AG10803 (cell line): ENCODE measurements around the gene ACTR8.
"Not testable (repeated sequence)": the region's sequence is repeated elsewhere in the genome, so short reads cannot be mapped to it uniquely, and the experiment has no call there.

Source experiments
- DNase-seq: peaks from one replicate; pipeline ENCODE4 v3.0.0; 2010; ENCODE audit warnings: low read depth
- H3K4me3 ChIP-seq: 2 replicates; pipeline ENCODE4 v1.5.1; 2011; ENCODE audit warnings: mild to moderate bottlenecking, low read length, control low read depth
- TF ChIP-seq, protein P1 (sequence below): conservative IDR thresholded peaks from 2 replicates; pipeline ENCODE4 v1.5.1; 2011; ENCODE audit warnings: mild to moderate bottlenecking, low read length, control low read depth, inconsistent platforms

The ACTR8 gene, protein sequence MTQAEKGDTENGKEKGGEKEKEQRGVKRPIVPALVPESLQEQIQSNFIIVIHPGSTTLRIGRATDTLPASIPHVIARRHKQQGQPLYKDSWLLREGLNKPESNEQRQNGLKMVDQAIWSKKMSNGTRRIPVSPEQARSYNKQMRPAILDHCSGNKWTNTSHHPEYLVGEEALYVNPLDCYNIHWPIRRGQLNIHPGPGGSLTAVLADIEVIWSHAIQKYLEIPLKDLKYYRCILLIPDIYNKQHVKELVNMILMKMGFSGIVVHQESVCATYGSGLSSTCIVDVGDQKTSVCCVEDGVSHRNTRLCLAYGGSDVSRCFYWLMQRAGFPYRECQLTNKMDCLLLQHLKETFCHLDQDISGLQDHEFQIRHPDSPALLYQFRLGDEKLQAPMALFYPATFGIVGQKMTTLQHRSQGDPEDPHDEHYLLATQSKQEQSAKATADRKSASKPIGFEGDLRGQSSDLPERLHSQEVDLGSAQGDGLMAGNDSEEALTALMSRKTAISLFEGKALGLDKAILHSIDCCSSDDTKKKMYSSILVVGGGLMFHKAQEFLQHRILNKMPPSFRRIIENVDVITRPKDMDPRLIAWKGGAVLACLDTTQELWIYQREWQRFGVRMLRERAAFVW

DNA sequence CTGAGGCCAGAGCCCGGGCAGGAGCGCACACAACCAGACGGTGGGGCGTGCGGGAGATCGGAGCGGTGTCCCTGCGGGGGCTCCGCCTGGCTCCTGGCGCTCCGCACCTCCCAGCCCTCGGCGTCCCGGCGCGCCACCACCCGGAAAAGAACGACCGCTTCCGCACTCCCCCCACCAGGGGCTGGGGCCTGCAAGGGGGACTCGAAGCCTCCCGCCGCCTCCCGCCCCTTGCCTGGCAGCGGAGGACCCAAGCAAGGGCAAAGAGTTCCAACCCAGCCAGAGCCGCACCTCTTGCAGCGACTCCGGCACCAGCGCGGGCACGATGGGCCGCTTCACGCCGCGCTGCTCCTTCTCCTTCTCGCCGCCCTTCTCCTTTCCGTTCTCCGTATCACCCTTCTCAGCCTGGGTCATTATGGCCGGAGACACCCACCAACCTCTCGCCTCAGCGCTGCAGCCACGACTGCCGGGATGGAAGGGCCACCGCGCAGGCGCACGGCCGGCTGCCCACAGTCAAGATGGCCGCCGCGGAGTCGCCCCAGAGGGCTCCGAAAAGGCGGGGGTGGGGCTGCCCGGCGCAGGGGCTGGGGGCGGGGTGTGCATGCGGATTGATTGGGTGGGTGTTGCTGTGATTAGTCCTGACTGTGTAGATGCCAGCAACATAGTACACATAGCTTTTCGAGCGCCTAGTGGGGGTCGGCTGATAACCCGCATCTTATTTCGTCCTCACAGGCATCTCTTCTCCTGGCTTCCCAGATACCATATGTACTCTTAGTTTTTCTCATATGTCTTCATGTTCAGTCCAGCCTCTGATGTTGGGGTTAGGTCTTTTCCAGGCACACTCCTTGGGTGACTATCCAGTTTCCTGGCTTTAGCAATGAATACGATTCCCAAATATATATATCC lies at the start of gene ACTR8:
ACTR8 (minus strand) TSS at position 462 of the 903 bp plus-strand sequence; CDS start at position 411, 51 bp downstream.
- H3K4me3 ChIP-seq, result peak within 1 kb of the TSS; percentile 93
- DNase-seq, result peak; percentile 77
- TF ChIP-seq, protein P1, sequence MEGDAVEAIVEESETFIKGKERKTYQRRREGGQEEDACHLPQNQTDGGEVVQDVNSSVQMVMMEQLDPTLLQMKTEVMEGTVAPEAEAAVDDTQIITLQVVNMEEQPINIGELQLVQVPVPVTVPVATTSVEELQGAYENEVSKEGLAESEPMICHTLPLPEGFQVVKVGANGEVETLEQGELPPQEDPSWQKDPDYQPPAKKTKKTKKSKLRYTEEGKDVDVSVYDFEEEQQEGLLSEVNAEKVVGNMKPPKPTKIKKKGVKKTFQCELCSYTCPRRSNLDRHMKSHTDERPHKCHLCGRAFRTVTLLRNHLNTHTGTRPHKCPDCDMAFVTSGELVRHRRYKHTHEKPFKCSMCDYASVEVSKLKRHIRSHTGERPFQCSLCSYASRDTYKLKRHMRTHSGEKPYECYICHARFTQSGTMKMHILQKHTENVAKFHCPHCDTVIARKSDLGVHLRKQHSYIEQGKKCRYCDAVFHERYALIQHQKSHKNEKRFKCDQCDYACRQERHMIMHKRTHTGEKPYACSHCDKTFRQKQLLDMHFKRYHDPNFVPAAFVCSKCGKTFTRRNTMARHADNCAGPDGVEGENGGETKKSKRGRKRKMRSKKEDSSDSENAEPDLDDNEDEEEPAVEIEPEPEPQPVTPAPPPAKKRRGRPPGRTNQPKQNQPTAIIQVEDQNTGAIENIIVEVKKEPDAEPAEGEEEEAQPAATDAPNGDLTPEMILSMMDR, result peak; percentile 20; the same call in 1 of the 2 replicates

DNA sequence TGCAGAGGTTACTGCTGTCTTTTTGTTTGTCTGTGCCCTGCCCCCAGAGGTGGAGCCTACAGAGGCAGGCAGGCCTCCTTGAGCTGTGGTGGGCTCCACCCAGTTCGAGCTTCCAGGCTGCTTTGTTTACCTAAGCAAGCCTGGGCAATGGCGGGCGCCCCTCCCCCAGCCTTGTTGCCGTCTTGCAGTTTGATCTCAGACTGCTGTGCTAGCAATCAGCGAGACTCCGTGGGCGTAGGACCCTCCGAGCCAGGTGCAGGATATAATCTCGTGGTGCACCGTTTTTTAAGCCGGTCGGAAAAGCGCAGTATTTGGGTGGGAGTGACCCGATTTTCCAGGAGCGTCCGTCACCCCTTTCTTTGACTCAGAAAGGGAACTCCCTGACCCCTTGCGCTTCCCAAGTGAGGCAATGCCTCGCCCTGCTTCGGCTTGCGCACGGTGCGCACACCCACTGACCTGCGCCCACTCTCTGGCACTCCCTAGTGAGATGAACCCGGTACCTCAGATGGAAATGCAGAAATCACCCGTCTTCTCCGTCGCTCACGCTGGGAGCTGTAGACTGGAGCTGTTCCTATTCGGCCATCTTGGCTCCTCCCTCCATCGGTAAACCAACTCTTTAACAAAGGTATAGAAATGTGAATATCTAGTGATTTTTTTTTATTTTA lies 45.4 kb upstream of the ACTR8 start:
- not testable (repeated sequence) for DNase-seq, H3K4me3 ChIP-seq

DNA sequence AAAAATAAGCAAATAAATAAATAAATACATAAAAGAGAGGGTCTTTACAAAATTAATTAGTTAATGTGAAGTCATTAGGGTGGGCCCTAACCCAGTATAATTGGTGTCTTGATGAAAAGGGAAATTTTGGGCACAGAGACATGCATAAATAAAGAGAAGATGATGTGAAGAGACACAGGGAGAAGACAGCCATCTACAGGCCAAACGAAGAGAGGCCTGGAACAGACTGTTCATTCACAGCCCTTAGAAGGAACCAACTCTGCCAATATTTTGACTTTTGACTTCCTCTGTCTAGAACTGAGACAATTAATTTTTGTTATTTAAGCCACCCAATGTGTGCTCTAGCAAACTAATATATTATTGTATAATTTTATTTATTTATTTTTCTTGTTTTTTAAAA lies 39.3 kb upstream of the ACTR8 start:
- H3K4me3 ChIP-seq, result no peak overlapping the region
- DNase-seq, result peak; percentile 40
- TF ChIP-seq, protein P1, result peak; percentile 68

DNA sequence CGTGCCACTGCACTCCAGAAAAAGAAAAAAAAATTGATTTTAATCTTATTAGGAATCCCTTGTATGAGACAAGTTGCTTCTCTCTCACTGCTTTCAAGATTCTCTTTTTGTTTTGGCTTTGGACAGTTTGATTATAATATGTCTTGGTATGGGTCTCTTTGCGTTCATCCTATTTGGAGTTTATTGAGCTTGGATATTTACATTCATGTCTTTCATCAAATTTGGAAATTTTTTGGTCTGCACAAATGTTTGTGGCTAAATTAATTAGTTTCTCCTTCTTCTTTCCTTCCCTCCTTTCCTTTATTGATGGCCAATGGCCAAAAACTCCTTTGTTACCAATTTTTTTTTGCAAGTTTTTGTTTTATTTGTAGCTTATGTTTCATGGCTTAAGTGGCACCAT lies 37.8 kb upstream of the ACTR8 start:
- TF ChIP-seq, protein P1, result no peak
- DNase-seq, result no peak
- no peak overlapping the region for H3K4me3 ChIP-seq

DNA sequence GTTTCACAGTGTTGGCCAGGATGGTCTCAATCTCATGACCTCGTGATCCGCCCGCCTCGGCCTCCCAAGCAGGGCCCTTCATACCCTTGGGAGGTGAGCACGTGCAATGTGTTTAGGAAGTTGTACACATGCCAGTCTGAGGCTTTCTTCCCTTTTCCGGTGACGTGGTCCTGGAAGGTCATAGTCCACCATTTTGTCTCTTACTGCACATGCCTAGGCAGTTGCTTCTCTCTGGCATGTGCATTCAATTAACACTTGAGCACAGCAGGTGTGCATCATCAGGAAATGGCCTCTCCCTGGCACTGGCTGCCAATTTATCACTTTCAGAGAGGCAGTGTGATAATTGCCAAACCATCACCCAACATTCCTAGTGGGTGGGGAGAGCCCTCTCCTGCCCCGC lies 31.4 kb upstream of the ACTR8 start:
- TF ChIP-seq, protein P1, result no peak
- no peak overlapping the region for H3K4me3 ChIP-seq
- no peak for DNase-seq

DNA sequence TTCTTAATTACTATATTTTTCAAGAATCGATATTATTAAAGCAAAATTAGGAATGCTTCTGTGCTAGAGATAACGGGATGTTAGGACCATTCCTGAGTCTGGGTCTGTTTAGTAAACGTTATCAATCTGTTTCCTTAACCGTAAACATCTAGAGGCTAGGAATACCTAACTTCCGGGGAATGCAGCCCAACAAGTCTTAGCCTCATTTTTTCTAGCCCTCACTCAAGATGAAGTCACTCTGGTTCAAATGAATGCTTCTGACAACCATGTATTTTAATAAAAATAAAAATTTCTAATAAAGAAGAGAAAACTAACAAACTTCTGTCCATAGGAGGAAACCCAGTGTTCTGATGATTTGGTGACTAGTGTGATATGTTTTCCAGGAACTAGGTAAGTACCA lies 20.8 kb upstream of the ACTR8 start:
- TF ChIP-seq, protein P1, result no peak
- no peak overlapping the region for H3K4me3 ChIP-seq
- no peak for DNase-seq

DNA sequence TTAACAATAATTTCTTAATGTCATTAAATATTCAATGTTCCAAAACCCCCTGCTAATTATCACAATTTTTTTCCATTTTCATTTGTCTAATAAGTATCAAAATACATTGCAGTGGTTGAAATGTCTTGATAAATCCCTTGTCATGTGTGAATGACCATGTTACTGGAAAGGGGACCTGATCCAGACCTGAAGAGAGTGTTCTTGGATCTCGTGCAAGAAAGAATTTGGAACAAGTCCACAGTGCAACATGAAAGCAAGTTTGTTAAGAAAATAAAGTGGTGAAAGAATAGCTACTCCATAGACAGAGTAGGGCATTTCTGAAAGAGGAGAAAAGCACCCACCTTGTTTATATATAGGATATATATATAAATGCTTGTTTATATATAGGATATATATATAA lies 20.1 kb upstream of the ACTR8 start:
- no peak for DNase-seq
- H3K4me3 ChIP-seq, result no peak overlapping the region
- TF ChIP-seq, protein P1, result no peak
